Ovary (tissue), 9 donors: ENCODE measurements around the gene RASA2. TPM values are rescaled to one million over a fixed set of nuclear protein-coding genes. Genes with fewer than 3 reads are reported as not detected.
A peak's percentile ranks its signal among the peaks of the same experiment; 100 is the strongest.
"Not testable (repeated sequence)": the region's sequence is repeated elsewhere in the genome, so short reads cannot be mapped to it uniquely, and the experiment has no call there.

Experiments used
- DNase-seq, 5 donors: peaks; one replicate each; pipeline ENCODE4 v3.0.0-alpha.2; 2019 to 2020
- H3K27ac ChIP-seq, 2 donors: fragments of 200-600 bp; one replicate each; pipeline versions ENCODE4 v1.5.1 to v1.8.0; 2019 to 2022
- H3K27me3 ChIP-seq: fragments of 200-600 bp; one replicate; pipeline ENCODE4 v1.8.0; 2022
- H3K36me3 ChIP-seq: fragments of 200-600 bp; sonication (generic); one replicate; pipeline ENCODE4 v1.5.1; 2019
- H3K4me1 ChIP-seq: one replicate; pipeline ENCODE4 v1.8.1; 2013; ENCODE audit warnings: mild to moderate bottlenecking, moderate library complexity; ENCODE audit not compliant: insufficient read depth
- H3K4me3 ChIP-seq: fragments of 200-600 bp; sonication (generic); one replicate; pipeline ENCODE4 v1.5.1; 2017
- H3K9me3 ChIP-seq, 2 donors: fragments of 200-600 bp in 1 of 2; sonication (generic) in 1 of 2; one replicate each; pipeline versions ENCODE4 v1.5.1 to v1.8.1; 2013 to 2019; ENCODE audit warnings: mild to moderate bottlenecking in 1 of 2, moderate library complexity in 1 of 2
- CTCF ChIP-seq, 3 donors: fragments of 450-650 bp in 2 of 3; fragments of 200-600 bp in 1 of 3; IDR thresholded peaks; one replicate each; pipeline versions ENCODE4 v1.5.1 to v1.8.0; 2016 to 2022; ENCODE audit warnings: antibody characterized with exemption in 3 of 3, mild to moderate bottlenecking in 1 of 3
- EP300 ChIP-seq: sonication (generic); formaldehyde crosslinking; IDR thresholded peaks from one replicate; pipeline ENCODE4 v1.6.1; 2017; ENCODE audit warnings: antibody characterized with exemption
- POLR2A ChIP-seq: fragments of 450-650 bp; IDR thresholded peaks from one replicate; pipeline ENCODE4 v1.6.1; 2017; ENCODE audit warnings: antibody characterized with exemption, mild to moderate bottlenecking, moderate library complexity
- WGBS, 3 donors: extraction: QIAGEN DNeasy Blood & Tissue Kit in 1 of 3; methylation state at CpG; one replicate each; pipeline versions ENCODE4 v1.1.5 to v1.1.7; 2013 to 2017; 5-methylcytosine and 5-hydroxymethylcytosine counted together
- intact Hi-C, 4 donors: fragments of 100-400 bp; cut with DNase I; formaldehyde crosslinking; loops; one replicate each; pipeline versions ENCODE4 v1.11.0 to v1.15.1; 2022 to 2023
- polyA plus RNA-seq, 2 donors: library from polyadenylated mRNA; stranded (reverse); fragments of 200-250 nt in 1 of 2; fragments of 350-450 nt in 1 of 2; fragmentation: Illumina TruSeq in 1 of 2; extraction: RNeasy Lipid Tissue Mini Kit (QIAGEN cat#74804) in 1 of 2; gene quantifications; one replicate each; pipeline ENCODE4 v1.2.3, GENCODE V29; 2013 to 2014
- total RNA-seq, 7 donors: library from RNA; depleted of rRNA in 2 of 7; stranded (reverse); fragments of >200 nt in 2 of 7; fragmentation: NEBNext Ultra II Directional in 3 of 7; extraction: Animal tissue kit (Norgen Biotek cat#: 25700) in 3 of 7; gene quantifications; one replicate each; pipeline versions ENCODE4 v1.1.0 to v1.2.4, GENCODE V29; 2016 to 2023
- donor health status: DM: no; HTN: no; CAD: no; lungs with moderate emphysema.
- donor health status: DM: no; HTN: no; CAD: no.
- donor health status: Bipolar disorder and iron deficiency.
- donor health status: DM: yes; HTN: yes; CAD: no.
- donor health status: DM: no; HTN: no; CAD: no.
- donor health status: DM: yes; HTN: yes; CAD: no.

RASA2 gene
- total and polyA plus RNA-seq, 9 donors = 6.9 to 28.1 (median 17.6) TPM

- intact Hi-C loops = no loop called here
- Histone ChIP-seq H3K27me3 (no peaks in the 10 kb centered on the region), H3K36me3 (no peaks in the 10 kb centered on the region), H3K9me3 (no peaks in the 10 kb centered on the region), H3K27ac (no peak overlapping the region), H3K4me3 (no peak overlapping the region), H3K4me1 (no peaks in the 10 kb centered on the region)
- 32 to 36% (median 32%) methylated on average over 4 of the region's 4 CpGs for WGBS, 3 donors
- no peak for TF ChIP-seq CTCF (IDR thresholded peaks at IDR 0.05)
- TF ChIP-seq EP300 = no peak
- TF ChIP-seq POLR2A = no peak
- no peak for DNase-seq
Observed at GRCh38 chr3:141619450-141619849, 132.6 kb downstream of the RASA2 start.

GRCh38 chr3:141623691-141624090, 136.9 kb downstream of the RASA2 start:
- Histone ChIP-seq H3K27ac (no peak overlapping the region), H3K9me3 (no peaks in the 10 kb centered on the region), H3K27me3 (no peaks in the 10 kb centered on the region), H3K36me3 (no peaks in the 10 kb centered on the region), H3K4me1 (peaks cover 13% of the 10 kb centered on the region), H3K4me3 (no peak overlapping the region)
- TF ChIP-seq CTCF (IDR thresholded peaks at IDR 0.05) = no peak
- no peak for TF ChIP-seq POLR2A
- TF ChIP-seq EP300 = no peak
- WGBS, 3 donors = 73 to 76% (median 75%) methylated on average over 5 of the region's 5 CpGs
- no peak for DNase-seq
- intact Hi-C loops = no loop called here

- Histone ChIP-seq H3K4me1 (peaks cover 13% of the 10 kb centered on the region), H3K27me3 (no peaks in the 10 kb centered on the region), H3K9me3 (no peaks in the 10 kb centered on the region), H3K36me3 (no peaks in the 10 kb centered on the region), H3K27ac (no peak overlapping the region), H3K4me3 (no peak overlapping the region)
- intact Hi-C loops = no loop called here
- TF ChIP-seq CTCF (IDR thresholded peaks at IDR 0.05) (no peak), POLR2A (no peak)
- DNase-seq = peak; percentile 31 to 65 (median 45)
- WGBS, 3 donors = 36 to 54% (median 39%) methylated on average over 4 to 5 of the region's 5 CpGs
Observed at GRCh38 chr3:141625506-141625905, 138.7 kb downstream of the RASA2 start.

GRCh38 chr3:141628334-141628733, 141.5 kb downstream of the RASA2 start:
- 75 to 86% (median 85%) methylated on average over 6 of the region's 6 CpGs for WGBS, 3 donors

GRCh38 chr3:141628868-141629441, 142.1 kb downstream of the RASA2 start:
- DNase-seq, intact Hi-C loops, H3K36me3 ChIP-seq, H3K27me3 ChIP-seq, H3K4me3 ChIP-seq, H3K27ac ChIP-seq, H3K9me3 ChIP-seq: not testable (repeated sequence)
- WGBS, 3 donors = 79 to 93% (median 81%) methylated on average over 7 of the region's 7 CpGs
- H3K4me1 ChIP-seq = peaks cover 13% of the 10 kb centered on the region

More at GRCh38 chr3:141628334-141628733, 141.5 kb downstream of the RASA2 start:
- peaks cover 13% of the 10 kb centered on the region for H3K4me1 ChIP-seq
- H3K36me3 ChIP-seq, H3K27ac ChIP-seq, intact Hi-C loops, H3K27me3 ChIP-seq, DNase-seq, H3K4me3 ChIP-seq, H3K9me3 ChIP-seq: not testable (repeated sequence)
